Activated naive CD8-positive, alpha-beta T cell treated with anti-CD3 and anti-CD28 coated beads, Interleukin-2, amount 10 ng/mL, durations not matched to agents 7 days and 5 days (primary cell): ENCODE data around the gene PATL1. TPM values are rescaled to one million over a fixed set of nuclear protein-coding genes. Genes with fewer than 3 reads are reported as not detected.

ENCODE experiments used
- ATAC-seq: fragments of 150-1000 bp; cut with Tn5 transposase; one replicate; pipeline ENCODE4 v1.10.0; 2021; ENCODE audit warnings: low read depth, moderate library complexity
- POLR2A ChIA-PET: fragments of 350-600 bp; sonication (Branson Sonifier 250); formaldehyde crosslinking; loops from one replicate; lab custom pipeline; 2021; ENCODE audit warnings: antibody characterized with exemption; lab: Charles Lee
- DNase-seq: peaks from one replicate; pipeline ENCODE4 v3.0.0; 2021
- H3K27ac Mint-ChIP-seq: one replicate; pipeline ENCODE4 v1.8.0; 2022; ENCODE audit warnings: mild to moderate bottlenecking, mixed read lengths
- H3K27me3 Mint-ChIP-seq: one replicate; pipeline ENCODE4 v1.8.0; 2022; ENCODE audit warnings: mild to moderate bottlenecking, moderate library complexity, mixed read lengths
- H3K36me3 Mint-ChIP-seq: one replicate; pipeline ENCODE4 v1.8.0; 2021; ENCODE audit warnings: mild to moderate bottlenecking, mixed read lengths
- H3K4me1 Mint-ChIP-seq: one replicate; pipeline ENCODE4 v1.8.0; 2021; ENCODE audit warnings: mixed read lengths
- H3K4me3 Mint-ChIP-seq: one replicate; pipeline ENCODE4 v1.8.0; 2022; ENCODE audit warnings: mild to moderate bottlenecking, moderate library complexity, mixed read lengths
- H3K9me3 Mint-ChIP-seq: one replicate; pipeline ENCODE4 v1.8.0; 2021; ENCODE audit warnings: mixed read lengths
- total RNA-seq, 2 experiments: library from RNA; stranded (reverse); gene quantifications; one replicate each; pipeline ENCODE4 v1.2.3, GENCODE V29; 2021

PATL1 gene
- total RNA-seq, 2 experiments from 2014 or later = 52.9 to 54.1 TPM

DNA sequence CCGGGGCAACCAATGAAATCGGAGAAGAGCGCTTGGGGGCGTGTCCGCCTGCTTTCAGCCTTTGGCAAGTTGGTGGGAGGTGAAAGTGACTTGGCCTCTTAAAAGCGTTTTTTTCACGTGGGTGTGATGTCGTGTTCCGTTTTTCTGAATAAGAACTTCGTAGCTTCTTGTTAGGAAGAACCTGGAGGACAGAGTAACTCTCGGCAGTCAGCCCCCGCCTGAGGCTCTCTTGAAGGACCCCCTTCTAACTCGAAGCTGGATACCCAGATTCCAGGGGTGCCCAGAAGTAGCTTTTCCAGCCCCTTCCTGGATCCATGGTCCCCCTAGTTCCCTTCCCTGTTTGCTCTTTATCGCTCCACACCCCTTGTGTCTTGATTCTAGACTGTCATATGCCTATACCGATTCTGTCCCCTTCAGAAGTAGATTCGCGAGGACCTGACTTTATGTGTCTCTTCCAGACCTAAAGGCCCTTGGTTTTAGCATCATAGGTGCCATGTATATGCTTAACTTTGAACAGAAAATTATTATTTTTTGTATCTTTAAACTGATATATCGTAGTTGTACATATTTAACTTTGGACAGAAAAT, 52.3 kb downstream of the PATL1 start:
- peaks cover 9% of the 10 kb centered on the region for H3K36me3 Mint-ChIP-seq
- DNase-seq (no peak), ATAC-seq (no peak)
- no peaks in the 10 kb centered on the region for H3K9me3 Mint-ChIP-seq
- POLR2A ChIA-PET = interaction anchor here (0.6 to 3.4 kb wide), 17 partner anchors 9 to 193 kb away, joined by 3 to 37 read pairs (median 4); partner anchors contain the start of genes MRPL16 and PATL1
- peak overlapping the region; percentile 83 for H3K4me3 Mint-ChIP-seq
- H3K4me1 Mint-ChIP-seq = peaks cover 33% of the 10 kb centered on the region
- peak overlapping the region; percentile 90 for H3K27ac Mint-ChIP-seq
- H3K27me3 Mint-ChIP-seq = no peaks in the 10 kb centered on the region

DNA sequence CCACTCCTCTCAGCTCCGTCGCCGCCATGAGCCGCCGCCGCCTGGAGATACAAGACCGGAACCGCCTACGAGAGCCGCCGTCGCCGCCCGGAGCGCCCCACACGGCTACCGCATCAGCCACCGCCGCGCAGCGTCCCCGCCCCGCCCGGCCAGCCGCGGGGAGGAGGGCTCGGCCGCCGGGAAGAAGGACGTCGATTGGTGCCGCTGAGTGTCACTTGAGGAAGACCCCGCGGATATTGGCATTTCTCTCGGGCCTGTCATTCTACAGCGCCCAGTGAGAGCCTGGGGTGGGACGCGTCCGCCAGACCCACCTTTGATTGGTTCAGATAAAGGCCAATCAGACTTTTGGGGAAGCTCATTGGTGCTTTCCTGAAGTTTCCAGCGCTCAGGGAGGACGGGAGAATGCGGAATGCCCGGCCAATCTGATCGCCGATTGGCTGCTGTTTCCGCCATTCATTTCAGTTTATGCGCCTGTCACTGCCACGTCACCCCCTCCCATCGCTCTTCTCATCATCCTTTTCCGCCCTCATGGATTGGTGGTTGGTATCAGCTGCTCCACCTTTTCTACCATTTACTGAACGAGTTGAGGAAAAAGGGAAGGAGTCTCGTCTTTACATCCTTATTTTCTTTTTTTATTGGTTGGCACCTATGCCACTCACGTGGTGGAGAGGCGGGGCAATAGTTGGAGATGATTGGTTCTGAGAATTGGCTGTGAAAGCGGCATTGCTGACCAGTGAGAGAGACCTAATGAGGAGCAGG, 53.0 kb downstream of the PATL1 start, which contains the start of gene OSBP:
TSS of gene OSBP (minus strand) at position 138 of the 759 bp plus-strand sequence. CDS start at position 28, 110 bp downstream.
- ATAC-seq (peak; percentile 88), DNase-seq (peak; percentile 91)
- H3K4me3 Mint-ChIP-seq = peak within 1 kb of the TSS; percentile 96
- no peaks in the 10 kb centered on the region for H3K9me3 Mint-ChIP-seq
- peaks cover 9% of the 10 kb centered on the region for H3K36me3 Mint-ChIP-seq
- peak within 1 kb of the TSS; percentile 97 for H3K27ac Mint-ChIP-seq
- peaks cover 33% of the 10 kb centered on the region for H3K4me1 Mint-ChIP-seq
- POLR2A ChIA-PET = interaction anchor here (0.6 to 3.4 kb wide), 20 partner anchors 10 to 194 kb away, joined by 3 to 37 read pairs (median 4); partner anchors contain the start of genes MRPL16 and PATL1
- no peaks in the 10 kb centered on the region for H3K27me3 Mint-ChIP-seq

DNA sequence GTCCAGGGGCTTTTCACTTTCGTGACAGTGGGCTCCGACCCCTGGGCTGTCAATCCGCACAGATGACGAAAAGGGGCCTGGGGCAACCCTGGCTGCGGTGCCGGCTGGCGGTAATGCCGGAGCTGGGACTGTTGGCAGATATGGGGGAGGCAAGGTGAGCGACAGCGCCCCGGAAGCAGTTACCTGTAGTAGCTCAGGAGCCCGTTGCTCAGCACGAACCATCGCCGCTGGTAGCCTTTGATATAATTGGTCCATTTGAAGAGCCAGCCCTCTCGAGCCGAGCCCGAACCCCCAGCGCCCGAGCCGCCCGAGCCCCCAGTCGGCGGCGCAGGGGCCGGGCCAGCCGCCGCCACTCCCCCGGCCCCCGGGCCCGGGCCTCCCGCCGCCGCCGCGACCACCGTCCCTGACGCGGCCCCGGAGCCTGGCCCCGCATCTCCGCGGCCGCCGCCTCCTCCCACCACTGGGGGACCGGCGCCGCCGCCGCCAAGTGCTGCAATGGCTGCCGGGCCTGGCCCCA, 53.7 kb downstream of the PATL1 start:
- Mint-ChIP-seq H3K4me3 (peak overlapping the region; percentile 96), H3K27ac (peak overlapping the region; percentile 97), H3K4me1 (peaks cover 33% of the 10 kb centered on the region), H3K36me3 (peaks cover 11% of the 10 kb centered on the region), H3K9me3 (no peaks in the 10 kb centered on the region), H3K27me3 (no peaks in the 10 kb centered on the region)
- DNase-seq (no peak), ATAC-seq (peak; percentile 7)
- POLR2A ChIA-PET = interaction anchor here (0.6 to 3.4 kb wide), 14 partner anchors 10 to 195 kb away, joined by 3 to 37 read pairs (median 4); partner anchors contain the start of genes MRPL16 and PATL1

DNA sequence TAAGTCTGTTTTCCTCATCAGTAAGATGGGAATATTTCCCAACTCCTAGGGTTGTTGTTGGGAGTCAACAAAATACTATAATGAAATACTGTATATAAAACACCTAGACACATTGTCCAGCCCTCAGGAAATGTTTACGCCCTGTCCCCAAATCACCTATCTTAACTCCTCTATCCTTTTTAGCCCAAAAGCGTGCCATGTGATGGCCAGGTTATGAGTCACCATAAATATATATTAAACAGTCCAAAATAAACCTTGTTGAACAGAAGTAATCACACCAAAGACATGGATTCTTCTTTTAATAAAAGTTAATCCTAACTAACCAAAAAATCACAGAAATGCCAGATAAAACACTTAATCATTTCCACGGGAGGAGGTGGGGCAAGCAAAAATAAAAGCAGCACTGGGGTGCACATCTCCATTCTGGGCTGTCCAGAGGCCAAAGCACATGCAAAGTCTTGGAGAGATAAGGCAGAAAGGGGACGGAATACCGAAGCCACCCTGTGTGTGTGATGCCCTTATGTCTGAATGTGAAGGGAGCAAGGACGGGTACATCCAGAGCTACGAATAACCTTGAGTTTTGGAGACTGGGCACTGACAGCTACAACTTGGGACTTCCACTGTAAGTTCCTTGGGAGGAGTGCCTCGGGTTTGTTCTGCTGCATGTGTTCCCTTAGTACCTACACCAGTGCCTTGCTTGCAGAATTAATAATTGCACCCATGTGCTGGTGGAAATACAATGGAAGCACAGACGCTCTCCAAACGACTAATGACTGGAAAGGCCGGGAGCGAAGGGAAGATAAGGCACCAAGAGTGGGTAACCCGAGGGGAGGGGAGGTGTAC, 54.3 kb downstream of the PATL1 start:
- H3K27me3 Mint-ChIP-seq = no peaks in the 10 kb centered on the region
- peak overlapping the region; percentile 97 for H3K27ac Mint-ChIP-seq
- POLR2A ChIA-PET = interaction anchor here (0.6 to 3.4 kb wide), 11 partner anchors 10 to 195 kb away, joined by 3 to 37 read pairs (median 7); partner anchors contain the start of genes MRPL16 and PATL1
- ATAC-seq (no peak), DNase-seq (no peak)
- H3K4me3 Mint-ChIP-seq = peak overlapping the region; percentile 96
- H3K9me3 Mint-ChIP-seq = no peaks in the 10 kb centered on the region
- peaks cover 13% of the 10 kb centered on the region for H3K36me3 Mint-ChIP-seq
- H3K4me1 Mint-ChIP-seq = peaks cover 33% of the 10 kb centered on the region

DNA sequence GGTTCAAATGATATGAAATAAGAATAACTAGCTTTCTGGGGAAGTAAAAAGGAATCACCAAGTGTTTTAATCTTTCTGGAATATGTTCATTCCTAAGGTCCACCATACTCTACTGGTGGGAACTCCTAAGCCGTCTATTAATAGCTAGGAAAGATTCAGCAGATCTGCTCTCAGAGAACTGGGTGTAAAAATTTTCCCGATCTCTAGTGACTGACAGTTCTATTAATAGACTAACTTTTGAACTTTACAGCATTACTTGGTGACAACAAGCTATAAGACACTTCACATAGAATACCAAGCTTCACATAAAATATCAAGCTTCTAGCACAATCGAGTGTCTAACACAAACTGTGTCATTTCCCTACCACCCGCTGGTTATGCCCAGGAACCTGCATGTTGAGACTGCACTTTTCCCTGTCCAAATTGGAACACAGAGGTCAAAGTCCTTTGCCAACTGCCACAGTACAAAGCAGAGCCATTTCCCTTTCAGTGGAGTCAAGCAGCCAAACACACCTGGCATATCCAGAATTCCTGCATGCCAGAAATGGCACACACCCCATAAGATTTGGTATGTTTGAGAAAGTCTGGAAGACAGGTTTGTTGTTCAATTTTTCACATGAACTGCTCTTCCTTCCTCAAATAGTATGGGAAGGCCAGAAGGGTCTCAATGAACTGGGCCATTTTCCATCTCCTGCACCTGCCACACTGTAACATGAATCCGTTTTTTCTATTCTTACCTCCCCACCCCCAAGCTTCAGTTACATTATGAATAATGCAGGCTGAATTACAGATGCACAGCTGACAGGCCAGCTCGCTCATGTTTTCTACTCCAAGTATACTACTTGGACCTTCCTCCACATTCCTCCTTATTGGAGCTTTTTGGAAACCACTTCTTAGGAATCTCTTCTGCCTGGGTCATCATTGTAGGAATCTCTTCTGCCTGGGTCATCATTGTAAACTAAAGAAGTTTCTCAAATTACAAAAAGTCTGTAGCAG, 57.0 kb downstream of the PATL1 start:
- H3K36me3 Mint-ChIP-seq = peaks cover 15% of the 10 kb centered on the region
- H3K9me3 Mint-ChIP-seq = no peaks in the 10 kb centered on the region
- ATAC-seq (no peak), DNase-seq (no peak)
- H3K4me3 Mint-ChIP-seq = no peak overlapping the region
- peaks cover 33% of the 10 kb centered on the region for H3K4me1 Mint-ChIP-seq
- no peaks in the 10 kb centered on the region for H3K27me3 Mint-ChIP-seq
- POLR2A ChIA-PET = interaction anchor here (1.8 kb wide), 1 partner anchor 46 kb away, joined by 4 read pairs; no protein-coding TSS in a partner anchor
- no peak overlapping the region for H3K27ac Mint-ChIP-seq

DNA sequence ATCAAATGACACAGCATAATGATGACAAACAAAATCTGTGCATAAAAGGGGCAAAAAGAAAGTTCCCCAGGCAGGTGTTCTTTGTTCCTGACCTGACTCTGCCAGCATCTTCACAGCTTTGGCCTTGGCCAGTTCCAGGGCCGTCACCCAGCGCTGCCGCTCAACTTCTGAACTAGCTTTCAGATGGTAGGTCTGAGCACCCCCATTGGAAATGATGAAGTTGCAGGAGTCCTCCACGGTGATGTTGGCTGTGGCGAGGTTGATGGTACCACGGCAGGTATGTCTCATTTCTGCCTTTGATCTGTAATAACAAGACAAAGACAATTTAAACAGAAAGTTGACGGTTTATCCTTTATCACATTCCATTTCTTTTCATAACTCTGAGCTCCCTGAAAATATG, 58.5 kb downstream of the PATL1 start:
- DNase-seq = no peak
- H3K27ac Mint-ChIP-seq = no peak overlapping the region
- peaks cover 33% of the 10 kb centered on the region for H3K4me1 Mint-ChIP-seq
- ATAC-seq = no peak
- H3K4me3 Mint-ChIP-seq = no peak overlapping the region
- no peaks in the 10 kb centered on the region for H3K27me3 Mint-ChIP-seq
- H3K36me3 Mint-ChIP-seq = peaks cover 17% of the 10 kb centered on the region
- no peaks in the 10 kb centered on the region for H3K9me3 Mint-ChIP-seq
- POLR2A ChIA-PET = interaction anchor here (0.6 to 0.7 kb wide), 2 partner anchors 19 to 20 kb away, joined by 3 read pairs; no protein-coding TSS in a partner anchor

DNA sequence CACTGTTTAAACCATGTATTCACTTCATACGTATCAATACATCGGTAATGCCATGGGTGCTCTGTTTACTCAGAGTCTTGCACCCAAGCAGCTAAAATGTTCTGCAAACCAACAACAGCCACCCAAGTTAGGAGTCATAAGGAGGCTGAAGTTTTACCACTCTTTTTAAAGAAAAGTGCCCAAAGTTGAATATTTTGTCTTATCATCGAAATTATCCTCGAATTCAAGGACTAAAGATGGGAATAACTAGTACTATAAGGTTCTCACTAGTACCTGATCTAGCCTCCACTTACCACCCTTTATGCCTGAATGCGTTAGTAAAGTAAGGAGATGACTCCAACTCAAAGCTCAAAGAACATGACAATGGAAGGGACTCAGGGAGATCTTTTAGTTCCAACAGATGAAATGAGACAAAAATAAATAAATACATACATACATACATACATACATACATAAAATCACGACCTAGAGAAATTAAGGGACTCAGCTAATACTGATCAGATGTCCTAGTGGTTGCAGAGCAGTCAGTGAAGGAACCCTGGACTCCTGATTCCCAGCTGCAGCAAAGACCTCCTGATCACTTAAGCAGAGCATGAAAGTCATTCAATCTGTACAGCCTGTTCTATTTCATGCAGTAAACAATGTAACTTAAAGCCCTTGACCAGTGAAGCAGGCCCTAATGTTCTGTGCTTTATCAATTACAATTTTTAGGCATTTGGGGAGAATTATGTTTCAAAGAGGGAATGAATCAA, 61.0 kb downstream of the PATL1 start:
- Mint-ChIP-seq H3K4me1 (peaks cover 15% of the 10 kb centered on the region), H3K27me3 (no peaks in the 10 kb centered on the region), H3K9me3 (no peaks in the 10 kb centered on the region), H3K27ac (no peak overlapping the region), H3K36me3 (peaks cover 16% of the 10 kb centered on the region), H3K4me3 (no peak overlapping the region)
- DNase-seq = no peak
- no peak for ATAC-seq
- POLR2A ChIA-PET = interaction anchor here (0.7 kb wide), 1 partner anchor 74 kb away, joined by 3 read pairs; no protein-coding TSS in a partner anchor

DNA sequence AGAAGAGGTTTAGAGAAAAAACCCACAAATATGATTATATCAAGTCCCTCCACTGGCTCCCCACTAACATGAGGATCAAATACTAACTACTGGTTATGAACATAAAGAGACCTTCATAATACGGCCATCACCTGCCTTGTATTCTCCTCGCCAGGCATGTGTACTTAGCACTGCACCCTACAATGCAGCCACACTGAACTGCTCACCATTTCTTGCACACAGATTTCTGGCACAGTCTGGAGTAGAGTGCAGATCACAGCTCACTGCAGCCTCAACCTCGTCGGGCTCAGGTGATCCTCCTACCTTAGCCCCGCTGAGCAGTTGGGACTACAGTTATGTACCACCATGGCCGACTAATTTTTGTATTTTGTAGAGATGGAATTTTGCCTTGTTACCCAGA, 66.4 kb downstream of the PATL1 start:
- H3K27ac Mint-ChIP-seq = peak overlapping the region; percentile 50
- POLR2A ChIA-PET = no interaction called here
- no peaks in the 10 kb centered on the region for H3K9me3 Mint-ChIP-seq
- H3K4me1 Mint-ChIP-seq = peaks cover 7% of the 10 kb centered on the region
- no peaks in the 10 kb centered on the region for H3K27me3 Mint-ChIP-seq
- no peak overlapping the region for H3K4me3 Mint-ChIP-seq
- DNase-seq = no peak
- no peak for ATAC-seq
- H3K36me3 Mint-ChIP-seq = peaks cover 33% of the 10 kb centered on the region

DNA sequence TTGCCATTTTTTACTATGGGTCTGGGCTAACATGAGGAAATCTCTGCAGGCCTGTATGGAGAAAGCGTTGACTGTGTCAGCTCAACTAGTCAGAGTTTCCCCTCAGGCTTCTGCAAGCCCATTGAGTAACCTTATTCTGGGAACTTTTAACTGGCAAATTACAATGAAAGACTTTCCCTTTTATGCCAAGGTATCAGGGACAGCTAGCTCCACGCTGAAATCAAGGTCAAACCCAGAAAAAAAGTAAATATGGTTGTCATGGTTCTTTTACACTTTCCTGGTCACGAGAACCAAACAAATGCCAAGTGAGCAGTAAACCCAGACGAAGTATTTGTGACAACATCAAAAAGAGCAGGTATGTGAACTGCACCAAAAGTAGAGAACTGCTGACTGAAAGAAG, 67.0 kb downstream of the PATL1 start:
- POLR2A ChIA-PET = no interaction called here
- Mint-ChIP-seq H3K9me3 (no peaks in the 10 kb centered on the region), H3K4me1 (peaks cover 7% of the 10 kb centered on the region), H3K27ac (no peak overlapping the region), H3K27me3 (no peaks in the 10 kb centered on the region), H3K36me3 (peaks cover 35% of the 10 kb centered on the region), H3K4me3 (no peak overlapping the region)
- ATAC-seq (no peak), DNase-seq (no peak)

DNA sequence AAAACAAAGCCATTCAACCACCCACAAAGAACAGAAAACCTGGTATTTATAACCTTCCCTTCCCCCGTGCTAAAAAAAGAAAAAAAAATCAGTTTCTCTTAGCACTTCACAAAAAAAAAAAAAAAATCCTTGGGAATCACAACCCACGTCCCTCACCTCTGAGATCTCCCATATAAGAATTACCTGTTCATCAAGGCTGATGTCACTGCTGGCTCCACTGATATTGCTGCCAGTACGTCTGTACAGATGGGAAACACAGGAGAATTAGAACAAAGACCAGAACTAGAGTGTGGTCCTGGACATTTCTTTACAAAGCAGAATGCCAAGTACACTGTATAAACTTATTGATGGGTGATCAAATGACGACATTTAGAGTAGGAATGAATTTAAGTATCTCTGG, 68.2 kb downstream of the PATL1 start:
- Mint-ChIP-seq H3K9me3 (no peaks in the 10 kb centered on the region), H3K27ac (no peak overlapping the region), H3K4me3 (no peak overlapping the region), H3K4me1 (peaks cover 10% of the 10 kb centered on the region), H3K27me3 (no peaks in the 10 kb centered on the region), H3K36me3 (peaks cover 41% of the 10 kb centered on the region)
- DNase-seq (no peak), ATAC-seq (no peak)
- POLR2A ChIA-PET = interaction anchor here (0.6 kb wide), 1 partner anchor 14 kb away, joined by 4 read pairs; no protein-coding TSS in a partner anchor

DNA sequence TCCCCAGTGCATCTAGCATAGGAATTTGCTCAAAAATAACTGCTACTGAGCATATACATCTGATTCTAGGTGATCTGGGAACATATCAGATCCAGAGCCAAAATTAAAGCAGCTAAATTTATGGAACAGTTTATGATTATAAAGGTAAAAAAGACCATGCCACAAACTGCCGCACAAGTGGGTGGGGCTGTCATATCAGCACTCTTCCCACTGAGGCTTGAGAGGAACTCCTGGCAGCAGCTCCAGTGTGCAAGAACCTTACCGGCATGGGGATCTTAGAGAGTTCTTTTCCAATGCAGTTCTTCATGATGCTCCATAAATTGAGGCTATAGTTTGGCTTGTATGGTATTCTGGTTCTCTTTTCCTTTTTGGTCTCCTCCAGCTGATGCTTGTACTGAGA, 68.6 kb downstream of the PATL1 start:
- no peaks in the 10 kb centered on the region for H3K9me3 Mint-ChIP-seq
- no peaks in the 10 kb centered on the region for H3K27me3 Mint-ChIP-seq
- H3K36me3 Mint-ChIP-seq = peaks cover 44% of the 10 kb centered on the region
- no peak overlapping the region for H3K27ac Mint-ChIP-seq
- POLR2A ChIA-PET = interaction anchor here (0.6 kb wide), 1 partner anchor 14 kb away, joined by 4 read pairs; no protein-coding TSS in a partner anchor
- H3K4me3 Mint-ChIP-seq = no peak overlapping the region
- peaks cover 10% of the 10 kb centered on the region for H3K4me1 Mint-ChIP-seq
- ATAC-seq (no peak), DNase-seq (no peak)
